Inflammatory macrophage treated with lipopolysaccharide for 1 hour (primary cell): ENCODE measurements around the gene CCDC9B.

ENCODE experiments used
- DNase-seq, 2 donors: peaks; one replicate each; pipeline ENCODE4 v3.0.0-alpha.2; 2020 to 2022

The CCDC9B gene

DNA sequence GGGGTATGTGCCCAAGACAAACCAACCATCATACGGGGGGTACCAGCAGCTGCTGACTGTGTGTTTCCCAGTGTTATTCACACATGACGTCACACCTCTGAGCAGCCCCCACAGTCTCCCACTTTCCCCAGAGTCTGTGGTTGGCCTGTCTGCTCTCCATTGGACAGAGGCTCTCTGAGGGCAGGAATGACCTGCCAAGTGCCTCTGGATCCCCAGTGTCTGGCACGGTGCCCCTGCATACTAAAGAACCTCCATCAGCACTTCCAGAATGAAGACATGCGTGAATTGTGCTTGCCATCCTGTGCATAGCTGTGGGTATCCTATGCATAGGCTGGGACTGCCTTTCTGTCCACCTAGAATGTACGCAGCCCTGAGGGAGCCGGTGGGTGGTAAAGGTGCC lies 3.5 kb upstream of the CCDC9B start:
- DNase-seq: no peak

DNA sequence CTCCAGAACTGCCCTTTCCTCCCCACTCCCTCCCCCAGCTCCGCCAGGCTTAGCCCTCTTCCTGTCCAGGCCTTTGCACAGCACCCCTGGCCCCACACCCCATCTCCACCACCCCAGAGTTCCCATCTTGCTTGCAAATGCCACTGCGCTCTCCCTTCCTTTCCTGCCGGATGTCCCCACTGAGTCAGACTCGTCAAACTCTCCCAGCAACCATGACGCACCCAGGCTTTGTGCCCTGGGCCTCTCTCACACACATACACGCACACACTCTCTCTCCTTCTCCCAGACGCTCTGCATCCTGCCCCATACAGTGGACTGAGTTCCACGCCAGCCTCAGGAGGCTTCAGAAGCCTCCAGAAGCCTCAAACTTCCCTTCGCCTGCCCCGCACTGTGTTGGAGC lies 2.8 kb upstream of the CCDC9B start:
- no peak for DNase-seq

DNA sequence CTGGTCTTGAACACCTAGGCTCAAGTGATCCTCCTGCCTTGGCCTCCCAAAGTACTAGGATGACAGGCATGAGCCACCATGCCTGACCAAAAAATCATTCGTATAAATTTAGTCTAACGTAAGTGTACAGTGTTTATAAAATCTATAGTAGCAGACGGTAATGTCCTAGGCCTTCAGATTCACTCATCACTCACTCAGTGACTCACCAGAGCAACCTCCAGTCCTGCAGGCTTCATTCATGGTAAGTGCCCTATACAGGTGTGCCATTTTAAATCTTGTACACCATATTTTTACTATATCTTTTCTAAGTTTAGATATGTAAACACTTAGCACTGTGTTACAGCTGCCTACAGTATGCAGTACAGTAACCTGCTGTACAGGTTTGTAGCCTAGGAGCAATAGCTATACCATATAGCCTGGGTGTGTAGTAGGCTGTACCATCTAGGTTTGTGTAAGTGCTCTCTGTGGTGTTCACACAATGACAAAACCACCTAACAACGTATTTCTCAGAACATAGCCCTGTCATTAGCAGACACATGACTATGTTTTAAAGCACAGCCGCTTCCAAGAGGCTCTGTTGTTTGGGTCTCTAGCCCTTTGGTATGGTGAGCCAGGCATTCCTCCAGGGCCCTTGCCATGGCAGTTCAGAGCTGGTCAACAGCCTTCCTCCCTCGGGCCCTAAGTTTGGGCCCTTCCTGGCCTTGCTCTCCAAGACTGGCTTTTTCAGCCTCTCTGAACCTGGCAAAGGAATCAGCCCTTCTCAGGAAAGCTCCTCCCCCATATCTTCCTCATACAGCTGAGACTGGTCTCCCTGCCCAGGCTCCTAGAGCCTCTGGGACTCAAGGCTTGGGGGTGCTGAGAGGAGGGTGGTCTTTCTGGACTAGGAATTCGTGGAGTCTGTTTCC lies 1.9 kb upstream of the CCDC9B start:
- no peak for DNase-seq

DNA sequence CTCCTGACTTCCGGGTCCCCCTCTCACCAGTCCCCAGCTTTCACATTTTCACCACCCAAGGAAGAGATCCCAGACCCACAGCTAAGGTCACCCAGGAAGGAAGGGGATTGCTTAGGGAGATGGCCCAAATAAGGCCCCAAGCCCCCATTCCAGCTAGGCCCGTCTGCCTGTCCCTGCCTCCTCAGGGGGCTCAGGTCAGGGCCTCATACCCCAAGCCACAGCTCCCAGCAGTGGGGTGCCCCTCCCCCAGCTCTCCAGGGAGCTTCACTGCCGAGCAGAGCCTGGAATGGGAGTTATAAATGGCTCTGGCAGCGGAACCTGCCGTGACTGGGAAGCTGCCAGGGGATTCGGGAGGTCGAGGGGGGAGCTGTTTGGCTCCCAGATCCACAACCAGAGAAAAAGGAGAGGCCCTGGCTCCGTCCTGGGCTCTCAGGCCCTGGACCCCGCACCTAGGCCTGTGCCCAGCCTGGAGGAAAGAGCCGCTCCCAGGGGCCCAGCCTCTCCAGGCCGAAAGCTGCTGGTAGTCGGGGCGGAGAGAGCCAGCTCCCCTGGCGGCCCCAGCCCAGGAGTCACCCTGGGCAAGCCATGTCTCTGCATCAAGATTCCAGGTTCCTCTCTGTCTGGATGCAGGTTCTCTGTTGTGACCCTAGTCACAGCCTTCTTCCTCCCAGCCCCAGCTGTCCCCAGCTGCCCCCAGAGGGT lies 550 bp downstream of the CCDC9B start:
- DNase-seq: no peak

DNA sequence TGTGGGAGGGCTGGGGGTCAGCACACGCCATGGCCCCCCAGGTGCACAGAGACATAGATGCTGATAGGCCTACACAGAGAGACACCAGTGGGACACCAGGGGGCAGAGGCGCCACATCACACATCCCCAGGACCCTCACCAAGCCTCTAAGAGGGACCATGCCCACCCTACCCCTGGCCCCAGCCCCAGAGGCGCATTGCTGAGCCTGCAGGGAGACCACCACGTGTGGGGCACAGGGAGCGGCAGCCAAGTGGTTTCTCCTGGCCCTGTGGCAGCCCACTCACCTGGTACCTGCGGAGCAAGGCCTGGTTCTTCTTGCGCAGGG lies 1.2 kb downstream of the CCDC9B start:
- no peak for DNase-seq

DNA sequence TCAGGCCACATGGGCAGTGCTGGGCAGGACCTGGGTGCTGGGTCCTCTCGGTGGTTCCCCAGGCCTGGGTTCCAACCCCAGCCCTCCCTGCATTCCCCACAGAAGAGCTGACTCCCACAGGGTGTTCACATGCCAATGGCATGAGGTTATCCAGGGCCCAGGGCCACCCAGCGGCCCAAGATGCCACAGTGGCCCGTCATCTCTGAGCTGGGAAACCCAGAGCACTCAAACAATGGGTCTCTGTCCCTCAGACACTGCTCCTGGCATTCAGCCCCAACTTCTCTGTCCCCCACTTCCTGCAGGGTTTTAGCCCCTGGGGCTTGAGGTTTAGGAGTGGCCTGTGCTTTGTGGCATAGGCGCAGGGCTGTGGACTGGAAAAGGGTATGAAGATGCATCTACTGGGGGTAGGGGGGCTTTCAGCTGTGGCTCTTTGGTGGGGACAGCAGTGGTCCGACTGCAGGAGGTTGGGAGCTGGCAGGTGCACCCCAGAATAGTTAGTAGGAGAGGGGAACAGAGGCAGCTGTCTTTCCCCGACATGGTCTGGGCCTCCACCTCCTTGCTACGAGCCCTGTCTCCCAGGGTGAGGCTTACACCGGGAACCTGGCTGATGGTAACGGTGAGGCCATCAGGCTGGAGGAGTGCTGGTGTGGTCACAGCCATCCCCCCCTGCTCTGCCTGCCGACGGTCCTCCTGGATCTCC lies 1.7 kb downstream of the CCDC9B start:
- no peak for DNase-seq

DNA sequence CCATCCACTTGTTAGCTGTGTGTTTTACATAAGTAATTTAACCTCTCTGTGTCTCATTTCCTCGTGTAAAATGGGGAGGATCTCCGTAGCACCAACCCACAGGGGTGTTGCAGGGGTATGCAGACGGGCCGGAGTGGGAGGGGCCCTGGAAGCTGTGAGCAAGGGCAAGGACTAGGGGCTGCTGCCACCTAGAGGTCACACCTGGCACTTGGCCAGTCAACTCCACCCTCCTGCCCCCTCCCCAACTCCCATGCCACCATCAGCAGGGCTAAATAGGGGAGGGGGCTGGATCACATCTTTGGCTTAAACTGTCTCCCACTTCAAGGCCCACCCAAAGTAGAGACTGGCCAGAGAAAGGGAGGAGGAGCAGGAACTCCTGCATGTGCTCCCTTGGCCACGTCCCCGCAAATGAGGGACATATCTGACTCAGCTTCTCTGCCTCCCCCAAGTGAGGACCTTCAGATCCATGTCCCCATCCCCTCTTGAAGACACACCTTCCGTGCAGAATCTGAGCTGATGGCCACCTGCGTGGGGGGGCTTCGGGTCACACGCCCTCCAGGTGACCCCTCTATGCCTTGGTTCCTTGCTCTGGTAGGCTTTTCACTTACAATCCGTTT lies 2.6 kb downstream of the CCDC9B start:
- peak; percentile 66 to 78 for DNase-seq

DNA sequence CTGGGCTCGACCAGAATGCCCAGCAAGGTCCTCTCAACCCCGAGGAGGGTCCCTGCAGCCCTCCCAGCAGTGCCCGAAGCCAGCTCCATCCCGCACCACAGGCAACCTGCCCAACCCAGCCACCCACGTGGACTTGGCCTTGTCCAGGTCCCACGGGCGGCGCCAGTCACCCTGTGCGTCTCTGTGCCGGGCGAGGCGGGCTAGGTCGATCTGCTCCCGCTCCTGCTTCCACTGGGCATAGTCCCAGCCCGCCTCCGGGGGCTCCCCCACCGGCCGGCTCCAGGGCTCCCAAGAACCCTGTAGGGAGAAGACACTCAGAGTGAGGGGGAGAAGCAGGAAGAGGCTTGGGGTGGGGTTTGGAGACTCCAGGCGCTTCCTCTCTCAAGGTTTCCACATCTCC lies 3.1 kb downstream of the CCDC9B start:
- no peak for DNase-seq

DNA sequence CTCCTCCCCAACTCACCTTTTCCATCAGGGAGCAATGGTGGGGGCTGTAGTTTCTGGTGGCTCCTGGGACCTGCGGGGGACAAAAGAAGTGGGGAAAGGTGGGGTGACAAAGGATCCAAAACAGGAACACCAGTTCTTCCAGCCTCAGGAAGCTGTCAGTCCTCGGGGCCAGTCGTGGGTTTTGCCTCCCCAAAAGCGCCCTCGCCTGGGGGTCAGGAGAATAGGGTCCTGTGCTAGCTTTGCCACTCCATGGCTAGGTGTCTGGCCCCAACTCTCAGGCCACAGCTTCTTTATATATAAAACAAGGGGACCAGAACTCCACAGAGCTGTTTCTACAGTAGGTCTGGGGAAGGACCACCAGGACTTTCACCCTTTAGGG lies 4.0 kb downstream of the CCDC9B start:
- DNase-seq: peak; percentile 33 to 63

DNA sequence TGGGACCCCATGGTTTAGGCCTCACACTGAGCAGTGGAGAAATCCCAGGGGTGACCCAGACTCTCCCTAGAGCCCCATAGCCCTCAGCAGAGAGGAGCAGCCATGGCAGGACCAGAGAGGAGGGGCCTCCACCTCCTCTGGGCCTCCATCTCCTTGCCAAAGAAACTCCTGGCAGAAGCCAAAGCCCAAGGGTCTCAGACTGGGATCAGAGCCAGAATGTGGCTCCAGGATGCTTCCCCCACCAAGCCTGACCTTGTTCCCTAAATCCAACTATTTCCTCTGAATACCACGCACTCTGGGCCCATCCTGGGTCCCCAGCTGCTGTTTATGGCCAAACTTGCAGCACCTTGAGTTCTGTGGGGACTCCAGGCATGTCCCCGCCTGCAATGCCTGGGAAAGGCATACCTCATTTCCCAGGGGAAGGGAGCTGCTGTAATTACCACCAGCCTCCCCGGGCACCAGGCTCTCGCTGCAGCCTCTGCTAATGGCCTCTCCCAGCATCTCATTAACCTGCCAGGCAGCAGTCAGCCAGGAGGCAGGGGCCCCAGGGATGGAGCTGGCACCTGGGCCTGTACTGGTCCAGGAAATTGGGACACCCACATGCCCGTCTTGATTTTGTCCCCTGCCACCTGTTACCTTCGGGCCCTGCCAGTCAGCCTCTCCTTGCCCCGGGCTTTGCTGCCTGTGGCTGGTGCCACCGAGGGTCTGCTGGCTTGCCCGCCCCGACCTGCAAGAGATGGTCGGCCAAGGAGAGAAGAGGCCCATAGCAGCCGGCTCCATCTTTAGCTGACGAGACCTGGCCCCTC lies 4.6 kb downstream of the CCDC9B start:
- no peak for DNase-seq

DNA sequence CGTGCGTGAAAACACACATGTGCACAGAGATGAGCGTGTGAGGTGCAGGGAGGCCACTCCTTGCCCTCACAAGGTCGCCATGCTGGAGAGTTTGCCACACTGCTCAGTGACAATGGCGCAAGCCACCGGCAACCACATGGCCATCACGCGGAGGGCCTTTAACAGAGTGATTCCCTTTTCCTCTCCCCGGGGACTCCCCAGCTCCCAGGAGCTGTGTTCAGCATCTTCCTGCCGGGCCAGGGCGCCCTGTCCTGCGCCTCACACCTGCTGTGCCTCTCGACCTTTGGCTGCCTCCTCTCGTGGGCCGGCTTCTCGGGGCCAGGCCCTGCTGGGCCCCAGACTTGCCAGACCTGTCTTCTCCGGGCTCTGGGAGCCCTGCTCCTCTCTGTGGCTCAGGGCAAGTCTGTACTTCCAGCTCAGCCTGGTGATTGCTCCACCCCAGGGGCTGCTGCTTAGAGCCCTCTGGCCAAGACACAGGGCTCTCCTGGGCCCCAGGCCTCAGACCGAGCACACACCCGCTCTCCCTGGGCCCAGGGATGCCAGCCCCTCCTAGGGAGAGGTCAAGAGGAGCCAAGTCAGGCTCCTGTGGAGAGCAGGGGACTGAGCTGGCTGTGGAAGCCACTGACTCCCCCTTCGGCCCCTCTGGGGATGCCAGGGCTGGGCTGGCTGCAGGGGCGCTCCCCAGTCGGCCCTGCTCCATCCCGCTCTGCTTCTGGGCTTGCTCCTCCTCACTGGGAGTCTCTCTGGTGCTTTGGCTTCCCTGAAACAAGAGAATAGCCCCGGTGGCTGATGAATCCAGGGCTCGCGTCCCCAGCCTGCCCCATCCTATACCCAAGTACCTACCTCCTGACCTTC lies 5.6 kb downstream of the CCDC9B start:
- DNase-seq: peak; percentile 74 to 89

DNA sequence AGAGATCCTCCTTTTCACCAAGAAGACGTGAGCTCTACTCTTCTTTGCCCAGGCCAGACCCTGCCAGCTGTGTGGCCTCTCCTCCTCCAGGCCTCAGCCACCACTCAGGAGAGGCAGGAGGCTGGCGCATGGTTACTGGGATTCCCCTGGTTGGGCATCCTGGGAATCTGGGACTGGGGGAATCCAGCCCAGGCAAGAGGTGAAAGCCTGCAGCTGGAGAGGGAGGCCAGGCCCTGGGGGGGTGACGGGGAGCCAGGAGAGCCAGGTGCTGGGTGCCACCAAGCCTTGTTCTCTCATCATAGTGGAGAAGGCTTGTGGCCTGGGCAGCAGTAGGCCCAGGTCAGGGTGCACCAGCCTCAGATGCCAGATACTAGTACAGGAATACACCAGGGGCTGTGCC lies 6.2 kb downstream of the CCDC9B start:
- no peak for DNase-seq

DNA sequence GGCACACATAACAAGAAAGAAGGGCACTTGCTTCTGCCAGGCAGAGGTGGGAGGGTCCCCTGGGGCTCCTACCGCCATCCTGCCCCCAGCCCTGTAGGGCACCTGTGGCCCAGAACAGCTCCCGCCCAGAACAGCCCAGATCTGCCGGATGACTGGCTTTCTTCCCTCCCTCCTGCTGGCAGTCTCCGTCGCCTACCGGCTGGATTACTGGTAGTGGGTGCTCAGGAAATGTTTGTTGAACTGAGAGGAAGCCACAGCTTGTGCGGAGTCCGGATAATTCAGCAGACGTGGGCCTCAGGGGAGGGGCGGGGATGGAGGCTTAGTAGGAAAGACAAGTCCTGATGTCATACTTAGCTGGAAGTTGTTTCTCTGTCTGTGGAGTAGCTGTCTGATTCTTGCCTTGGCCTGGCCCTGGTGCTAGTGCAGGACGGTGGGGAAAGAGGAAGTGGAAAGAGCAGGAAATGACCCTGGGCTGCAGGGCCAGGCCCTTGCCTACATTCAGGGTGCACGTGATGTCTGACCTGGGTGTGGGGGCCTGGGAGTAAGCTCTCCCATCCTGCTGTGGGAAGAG lies 6.7 kb downstream of the CCDC9B start:
- peak; percentile 80 to 93 for DNase-seq

DNA sequence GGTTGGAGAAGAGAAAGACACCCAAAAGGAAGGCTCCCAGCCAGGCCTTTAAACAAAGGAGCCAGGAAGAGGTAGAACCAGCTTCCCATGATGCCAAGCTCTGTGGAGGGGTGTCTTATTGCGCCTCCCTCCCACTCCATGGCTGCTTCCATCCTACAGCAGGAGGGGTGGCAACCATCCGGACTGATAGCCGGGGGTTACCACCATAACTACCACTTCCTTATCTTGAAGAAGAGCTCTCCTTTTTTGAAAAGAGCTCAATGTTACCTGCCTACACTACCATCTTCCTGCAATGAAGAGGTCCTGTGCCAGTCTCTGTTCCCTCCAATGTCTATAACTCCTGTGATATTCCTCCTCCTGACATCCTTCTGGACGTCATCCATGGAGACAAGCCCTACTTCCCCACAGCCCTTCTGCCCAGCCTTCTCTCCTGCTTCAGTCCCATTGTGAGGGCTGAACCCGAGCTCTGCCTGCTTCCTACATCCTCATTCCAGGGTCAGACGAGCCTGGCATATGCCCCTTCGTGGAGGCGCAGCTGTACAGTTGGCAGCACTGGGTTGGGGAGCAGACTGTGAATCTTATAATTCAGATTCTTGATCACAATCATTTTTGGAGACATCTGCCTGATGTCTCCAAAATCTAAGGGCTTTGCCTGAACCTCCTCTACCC lies 8.5 kb downstream of the CCDC9B start:
- DNase-seq: peak; percentile 40 to 62

DNA sequence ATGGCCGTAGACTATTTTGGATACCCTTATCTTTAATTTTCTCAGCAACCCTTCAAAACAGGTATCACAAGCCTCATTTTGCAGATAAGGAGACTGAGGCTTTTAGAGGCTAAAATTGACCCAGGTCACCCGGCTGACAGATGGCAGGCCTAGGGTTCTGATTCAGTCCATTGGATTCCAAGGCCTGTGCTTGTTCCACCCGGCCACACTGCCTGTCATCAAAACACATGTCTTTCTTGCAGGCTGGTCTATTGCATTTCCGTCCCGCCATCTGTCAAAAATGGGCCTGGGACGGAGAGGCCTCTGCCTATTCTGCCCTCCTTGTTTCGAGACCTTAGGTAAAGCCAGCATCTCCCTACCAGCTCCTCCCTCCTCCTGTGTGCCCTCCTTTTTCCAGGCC lies 9.1 kb downstream of the CCDC9B start:
- no peak for DNase-seq

DNA sequence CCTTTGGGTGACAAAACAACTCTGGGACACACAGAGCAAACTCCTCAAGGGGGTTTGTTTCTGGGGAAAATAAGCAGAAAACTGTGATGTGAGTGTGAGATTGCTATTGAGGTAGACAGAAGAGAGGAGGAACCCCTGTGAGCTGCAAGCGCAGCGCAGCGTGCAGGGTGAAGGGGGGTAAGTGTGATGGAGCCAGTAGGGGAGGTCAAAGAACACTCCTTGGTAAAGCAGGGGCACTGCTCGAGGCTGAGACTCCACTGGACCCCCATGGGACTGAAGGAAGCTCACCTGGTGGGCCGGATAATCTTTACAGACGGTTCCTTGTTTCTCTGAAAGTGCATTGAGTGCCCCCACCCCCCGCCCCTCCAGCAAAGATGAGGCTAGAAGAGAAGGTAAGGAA lies 9.7 kb downstream of the CCDC9B start:
- no peak for DNase-seq

DNA sequence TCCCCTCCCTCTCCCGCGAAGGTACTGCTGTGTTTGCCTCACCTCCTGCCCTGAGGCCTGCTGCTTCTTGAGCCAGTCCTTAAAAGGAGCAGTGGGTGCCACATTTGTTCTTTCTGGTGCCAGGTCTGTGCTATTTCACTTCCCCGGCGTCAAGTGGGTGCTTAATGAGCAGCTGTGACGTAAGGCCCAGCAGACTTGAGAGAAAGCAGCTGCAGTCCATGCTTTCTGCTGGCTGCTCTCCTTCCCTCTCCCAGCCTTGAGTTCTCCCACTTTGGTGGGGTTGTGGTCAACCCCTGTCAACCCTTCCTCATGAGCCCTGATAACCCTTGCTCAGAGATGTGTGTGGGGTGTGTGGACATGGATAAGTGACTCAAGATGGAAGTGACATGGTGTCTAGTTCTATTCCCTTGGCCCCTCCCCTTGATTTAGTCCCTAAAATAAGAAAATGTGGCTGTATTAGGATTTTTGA lies 10.3 kb downstream of the CCDC9B start:
- DNase-seq: peak; percentile 38 to 57

DNA sequence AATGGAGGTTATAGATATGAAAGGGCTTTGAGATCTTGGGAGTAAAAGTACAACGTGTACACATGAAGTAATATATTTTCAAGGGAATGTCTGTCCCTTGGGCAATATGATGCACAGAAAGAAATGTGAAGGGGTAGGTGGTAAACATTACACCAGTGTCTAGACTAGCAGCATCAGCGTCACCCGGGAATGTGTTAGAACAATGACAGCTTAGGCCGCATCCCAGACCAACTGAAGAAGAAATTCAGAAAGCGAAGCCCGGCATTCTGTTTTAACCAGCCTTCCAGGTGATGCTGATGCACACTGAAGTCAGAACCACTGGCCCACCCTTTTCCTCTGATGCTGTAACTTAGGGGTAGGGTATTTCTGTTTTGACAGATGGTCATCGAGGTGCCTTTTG lies 10.9 kb downstream of the CCDC9B start:
- no peak for DNase-seq

DNA sequence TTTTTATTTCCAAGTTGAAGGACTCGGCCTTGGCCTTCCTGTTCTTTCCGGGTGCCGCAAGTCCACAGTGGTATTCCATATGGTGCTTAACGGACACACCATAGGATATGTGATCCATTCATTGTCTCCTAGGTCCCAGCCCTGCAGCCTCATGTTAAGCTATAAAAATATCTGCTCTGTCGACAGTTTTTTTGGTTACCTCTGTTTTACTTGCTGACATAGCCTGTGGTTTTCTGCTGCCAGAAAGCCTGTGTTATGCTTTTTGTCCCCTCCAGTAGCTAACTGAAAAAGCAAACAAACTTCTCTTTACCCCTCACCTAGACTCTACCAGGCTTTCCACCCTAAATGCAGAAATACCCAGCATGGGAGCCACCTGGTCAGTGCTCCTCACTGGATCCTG lies 12.0 kb downstream of the CCDC9B start:
- no peak for DNase-seq

DNA sequence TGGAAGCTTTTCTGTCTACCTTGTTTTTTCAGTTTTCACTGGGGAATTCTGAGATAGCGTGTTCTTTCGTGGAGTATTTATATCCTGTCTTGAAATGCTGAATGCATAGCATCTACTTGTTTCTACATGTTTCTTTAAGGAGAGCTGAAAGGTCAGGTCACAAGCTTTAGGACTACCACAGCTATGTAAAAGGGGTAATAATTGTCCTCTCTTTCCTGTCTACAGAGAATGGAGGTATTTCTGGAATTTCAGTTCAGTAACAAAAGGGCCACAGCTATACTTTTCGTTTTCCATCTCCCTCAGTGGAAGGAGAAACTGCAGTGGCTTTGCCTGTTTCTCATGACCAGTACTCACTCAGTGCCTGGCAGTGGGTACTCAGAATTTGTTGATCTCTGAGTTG lies 12.6 kb downstream of the CCDC9B start:
- DNase-seq: no peak

DNA sequence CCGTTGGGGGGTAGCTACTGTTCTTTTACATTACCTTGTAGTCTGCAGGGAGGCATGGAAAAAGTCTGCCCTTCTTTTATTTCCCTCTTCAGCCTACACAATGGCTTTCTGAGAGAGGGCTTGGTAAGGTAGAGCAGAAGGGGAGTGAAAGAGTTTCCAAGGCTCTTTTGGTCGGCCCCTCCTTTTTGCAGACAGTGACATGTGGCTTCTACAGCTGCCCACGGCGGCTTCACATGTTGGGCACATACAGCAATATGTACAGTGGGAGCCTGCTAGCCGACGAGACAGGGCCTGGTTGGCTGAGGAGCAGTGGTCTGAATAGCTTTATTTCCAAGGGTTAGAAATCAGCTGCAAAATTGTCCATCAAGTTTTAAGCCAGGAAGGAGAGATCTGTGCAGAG lies 13.3 kb downstream of the CCDC9B start:
- DNase-seq: no peak
